Diencephalon (tissue), 1 donor: Measurements from ENCODE around the gene ZKSCAN2. TPM values are rescaled to one million over a fixed set of nuclear protein-coding genes. Genes with fewer than 3 reads are reported as not detected.

Experiments used
- total RNA-seq: library from RNA; depleted of rRNA; stranded (reverse); fragments of >200 nt; gene quantifications from one replicate; pipeline ENCODE4 v1.2.3, GENCODE V29; 2014

The ZKSCAN2 gene
- total RNA-seq = 23.5 TPM

GRCh38 chr16:25257470-25257955 lies at the start of gene ZKSCAN2:
TSS of gene ZKSCAN2 (minus strand) at chr16:25257845. CDS start at chr16:25257127, 718 bp downstream.

Other genes starting within 250 kb of the ZKSCAN2 start
- gene ARHGAP17, start 242.5 kb downstream of the ZKSCAN2 start, total RNA-seq = 28.1 TPM
- gene LCMT1, start 146.1 kb downstream of the ZKSCAN2 start, total RNA-seq = 56.1 TPM
- gene AQP8, start 40.9 kb downstream of the ZKSCAN2 start, total RNA-seq = not detected